SU-DHL-6 (cell line): Measurements from ENCODE around the gene PDCD7.

Experiments
- H2AFZ ChIP-seq: fragments of 200-600 bp; sonication (generic); 2 replicates; pipeline ENCODE4 v1.6.1; 2014; ENCODE audit warnings: low read depth, mild to moderate bottlenecking, moderate library complexity, mixed read lengths, antibody characterized with exemption, low read length; ENCODE audit not compliant: severe bottlenecking
- H3F3A ChIP-seq: fragments of 200-600 bp; shearing (Covaris generic); 2 replicates; pipeline ENCODE4 v1.6.0; 2016; ENCODE audit warnings: antibody characterized with exemption, mild to moderate bottlenecking; ENCODE audit not compliant: insufficient read depth
- H3K27ac ChIP-seq: fragments of 200-600 bp; sonication (generic); 2 replicates; pipeline ENCODE4 v1.5.1; 2016; ENCODE audit warnings: low read depth, mild to moderate bottlenecking, low read length, moderate library complexity, mixed read lengths
- H3K27me3 ChIP-seq: fragments of 200-600 bp; sonication (generic), shearing (Covaris generic); 2 replicates; pipeline ENCODE4 v1.6.0; 2014; ENCODE audit warnings: mild to moderate bottlenecking, low read length
- H3K36me3 ChIP-seq: fragments of 200-600 bp; sonication (generic); 2 replicates; pipeline ENCODE4 v1.6.1; 2014; ENCODE audit warnings: mild to moderate bottlenecking, low read length, mixed read lengths
- H3K4me2 ChIP-seq: fragments of 300-600, 200-600 bp; shearing (Covaris generic), sonication (generic); 2 replicates; pipeline ENCODE4 v1.6.0; 2014; ENCODE audit warnings: low read length, low read depth, mild to moderate bottlenecking; ENCODE audit not compliant: poor library complexity, severe bottlenecking
- H3K4me3 ChIP-seq: fragments of 200-600 bp; sonication (generic); 2 replicates; pipeline ENCODE4 v1.5.1; 2014; ENCODE audit warnings: antibody characterized with exemption, low read length, mild to moderate bottlenecking, mixed read lengths; ENCODE audit not compliant: insufficient read depth, poor library complexity, severe bottlenecking
- H3K79me2 ChIP-seq: fragments of 200-600 bp; sonication (generic); 2 replicates; pipeline ENCODE4 v1.6.1; 2014; ENCODE audit warnings: mild to moderate bottlenecking, low read length, moderate library complexity; ENCODE audit not compliant: insufficient read depth
- H3K9ac ChIP-seq: fragments of 200-600 bp; sonication (generic); 2 replicates; pipeline ENCODE4 v1.7.0; 2014; ENCODE audit warnings: mild to moderate bottlenecking, low read length
- H3K9me2 ChIP-seq: fragments of 200-600 bp; sonication (generic); replicated peaks from 2 replicates; pipeline ENCODE4 v1.6.1; 2014; ENCODE audit warnings: low read length; ENCODE audit not compliant: insufficient read depth
- H3K9me3 ChIP-seq: fragments of 200-600 bp; sonication (generic); 2 replicates; pipeline ENCODE4 v1.6.1; 2014; ENCODE audit warnings: low read length, mixed read lengths; ENCODE audit not compliant: insufficient read depth
- H4K20me1 ChIP-seq: fragments of 200-600 bp; sonication (generic); 2 replicates; pipeline ENCODE4 v1.6.1; 2014; ENCODE audit warnings: low read depth, mild to moderate bottlenecking, antibody characterized with exemption, low read length, moderate library complexity, mixed read lengths
- EZH2phosphoT487 ChIP-seq: fragments of 200-600 bp; sonication (generic), shearing (Covaris generic); conservative IDR thresholded peaks from 2 replicates; pipeline ENCODE4 v1.6.1; 2018; ENCODE audit warnings: mild to moderate bottlenecking, antibody characterized with exemption, low read length, moderate library complexity, mixed read lengths
- TF ChIP-seq, protein P1 (sequence below): fragments of 200-600 bp; sonication (generic); IDR thresholded peaks from one replicate; pipeline ENCODE4 v1.5.1; 2017; ENCODE audit warnings: antibody characterized with exemption, mild to moderate bottlenecking, low read length, moderate library complexity; ENCODE audit not compliant: insufficient read depth, poor library complexity, severe bottlenecking

Gene PDCD7

GRCh38 chr15:65081758-65082157, 51.9 kb downstream of the PDCD7 start:
- H3K9me3 ChIP-seq = no peaks in the 10 kb centered on the region
- TF ChIP-seq, protein P1, sequence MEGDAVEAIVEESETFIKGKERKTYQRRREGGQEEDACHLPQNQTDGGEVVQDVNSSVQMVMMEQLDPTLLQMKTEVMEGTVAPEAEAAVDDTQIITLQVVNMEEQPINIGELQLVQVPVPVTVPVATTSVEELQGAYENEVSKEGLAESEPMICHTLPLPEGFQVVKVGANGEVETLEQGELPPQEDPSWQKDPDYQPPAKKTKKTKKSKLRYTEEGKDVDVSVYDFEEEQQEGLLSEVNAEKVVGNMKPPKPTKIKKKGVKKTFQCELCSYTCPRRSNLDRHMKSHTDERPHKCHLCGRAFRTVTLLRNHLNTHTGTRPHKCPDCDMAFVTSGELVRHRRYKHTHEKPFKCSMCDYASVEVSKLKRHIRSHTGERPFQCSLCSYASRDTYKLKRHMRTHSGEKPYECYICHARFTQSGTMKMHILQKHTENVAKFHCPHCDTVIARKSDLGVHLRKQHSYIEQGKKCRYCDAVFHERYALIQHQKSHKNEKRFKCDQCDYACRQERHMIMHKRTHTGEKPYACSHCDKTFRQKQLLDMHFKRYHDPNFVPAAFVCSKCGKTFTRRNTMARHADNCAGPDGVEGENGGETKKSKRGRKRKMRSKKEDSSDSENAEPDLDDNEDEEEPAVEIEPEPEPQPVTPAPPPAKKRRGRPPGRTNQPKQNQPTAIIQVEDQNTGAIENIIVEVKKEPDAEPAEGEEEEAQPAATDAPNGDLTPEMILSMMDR = no peak
- TF ChIP-seq EZH2phosphoT487 = no peak
- no peak overlapping the region for H3K4me2 ChIP-seq
- no peaks in the 10 kb centered on the region for H4K20me1 ChIP-seq
- no peak overlapping the region for H3K9ac ChIP-seq
- H3K9me2 ChIP-seq = no peaks in the 10 kb centered on the region
- H3K27me3 ChIP-seq = no peaks in the 10 kb centered on the region
- no peak overlapping the region for H3K27ac ChIP-seq
- no peaks in the 10 kb centered on the region for H3K79me2 ChIP-seq
- no peaks in the 10 kb centered on the region for H3F3A ChIP-seq
- no peaks in the 10 kb centered on the region for H3K36me3 ChIP-seq
- H3K4me3 ChIP-seq = no peak overlapping the region
- no peak overlapping the region for H2AFZ ChIP-seq

GRCh38 chr15:65081270-65081669, 52.3 kb downstream of the PDCD7 start:
- Histone ChIP-seq H3K27me3 (no peaks in the 10 kb centered on the region), H3K4me3 (no peak overlapping the region), H2AFZ (no peak overlapping the region), H3K9me3 (no peaks in the 10 kb centered on the region), H3K9me2 (no peaks in the 10 kb centered on the region), H3K79me2 (no peaks in the 10 kb centered on the region), H3K9ac (no peak overlapping the region), H3K4me2 (no peak overlapping the region), H3K36me3 (no peaks in the 10 kb centered on the region), H4K20me1 (no peaks in the 10 kb centered on the region), H3K27ac (no peak overlapping the region), H3F3A (no peaks in the 10 kb centered on the region)
- TF ChIP-seq EZH2phosphoT487 = no peak
- TF ChIP-seq, protein P1 = no peak

GRCh38 chr15:65079580-65079979, 54.0 kb downstream of the PDCD7 start:
- Histone ChIP-seq H3F3A (no peaks in the 10 kb centered on the region), H3K4me2 (no peak overlapping the region), H3K4me3 (no peak overlapping the region), H3K27ac (no peak overlapping the region), H3K9me3 (no peaks in the 10 kb centered on the region), H3K27me3 (no peaks in the 10 kb centered on the region), H3K36me3 (no peaks in the 10 kb centered on the region), H4K20me1 (no peaks in the 10 kb centered on the region), H3K9ac (no peak overlapping the region), H3K9me2 (no peaks in the 10 kb centered on the region), H2AFZ (no peak overlapping the region), H3K79me2 (no peaks in the 10 kb centered on the region)
- no peak for TF ChIP-seq EZH2phosphoT487
- TF ChIP-seq, protein P1 = no peak
